ENCODE measurements around the gene PSD. TPM values are rescaled to one million over a fixed set of nuclear protein-coding genes. Genes with fewer than 3 reads are reported as not detected.

PSD gene
- total RNA-seq, 2 experiments from 2014 or later, result 4.2 to 4.4 TPM

GRCh38 chr10:102396317-102396650, 22.3 kb downstream of the PSD start:
- intact Hi-C loops (cut with micrococcal nuclease), result no loop called here
- Mint-ChIP-seq H3K4me3 (peak overlapping the region; percentile 94), H3K4me1 (ENCODE audit: low read depth) (peaks cover 52% of the 10 kb centered on the region), H3K27ac (peak overlapping the region; percentile 99), H3K36me3 (peaks cover 58% of the 10 kb centered on the region), H3K27me3 (no peaks in the 10 kb centered on the region), H3K9me3 (no peaks in the 10 kb centered on the region)
- ChIA-PET POLR2A (interaction anchor here (1.0 to 7.9 kb wide), 9 partner anchors 9 to 244 kb away, joined by 3 to 84 read pairs (median 12); partner anchors contain the start of genes CUEDC2, FBXL15 and NOLC1), CTCF (interaction anchor here (0.8 to 13.2 kb wide), 8 partner anchors 9 to 169 kb away, joined by 3 to 213 read pairs (median 28); partner anchors contain the start of gene FBXL15)
- DNase-seq, result peak; percentile 33

- H3K4me1 Mint-ChIP-seq (ENCODE audit: low read depth), result peaks cover 52% of the 10 kb centered on the region
- peak within 1 kb of the TSS; percentile 94 for H3K4me3 Mint-ChIP-seq
- peaks cover 55% of the 10 kb centered on the region for H3K36me3 Mint-ChIP-seq
- CTCF ChIA-PET, result interaction anchor here (1.0 to 13.2 kb wide), 13 partner anchors 10 to 258 kb away, joined by 3 to 213 read pairs (median 9); partner anchors contain the start of genes CUEDC2, FBXL15 and SUFU
- peak within 1 kb of the TSS; percentile 99 for H3K27ac Mint-ChIP-seq
- peak; percentile 94 for DNase-seq
- intact Hi-C loops (cut with micrococcal nuclease), result loop anchor here (1.0 to 2.0 kb wide), 5 partner anchors 150 to 277 kb away; partner anchors contain the start of gene GBF1
- no peaks in the 10 kb centered on the region for H3K9me3 Mint-ChIP-seq
- H3K27me3 Mint-ChIP-seq, result no peaks in the 10 kb centered on the region
- POLR2A ChIA-PET, result interaction anchor here (0.9 to 7.9 kb wide), 18 partner anchors 10 to 281 kb away, joined by 3 to 84 read pairs (median 12); partner anchors contain the start of genes C10orf95, CUEDC2, FBXL15 and GBF1
Measured at GRCh38 chr10:102395400-102396316, 22.9 kb downstream of the PSD start, which contains the start of gene NFKB2. Gene NFKB2, plus strand, starts transcription at chr10:102395705. Its CDS starts 255 bp downstream, at chr10:102395960.

GRCh38 chr10:102394801-102395399, 23.7 kb downstream of the PSD start:
- H3K27ac Mint-ChIP-seq, result peak overlapping the region; percentile 99
- ChIA-PET POLR2A (interaction anchor here (0.7 to 7.9 kb wide), 18 partner anchors 9 to 280 kb away, joined by 3 to 84 read pairs (median 12); partner anchors contain the start of genes C10orf95, CUEDC2, FBXL15 and GBF1), CTCF (interaction anchor here (1.0 to 13.2 kb wide), 12 partner anchors 10 to 257 kb away, joined by 3 to 213 read pairs (median 9); partner anchors contain the start of genes CUEDC2, FBXL15 and SUFU)
- peak overlapping the region; percentile 94 for H3K4me3 Mint-ChIP-seq
- no peaks in the 10 kb centered on the region for H3K27me3 Mint-ChIP-seq
- H3K36me3 Mint-ChIP-seq, result peaks cover 48% of the 10 kb centered on the region
- DNase-seq, result peak; percentile 75
- H3K9me3 Mint-ChIP-seq, result no peaks in the 10 kb centered on the region
- intact Hi-C loops (cut with micrococcal nuclease), result loop anchor here (1.0 to 5.0 kb wide), 12 partner anchors 26 to 277 kb away; partner anchors contain the start of genes ACTR1A, CUEDC2, GBF1 and NOLC1
- peaks cover 45% of the 10 kb centered on the region for H3K4me1 Mint-ChIP-seq (ENCODE audit: low read depth)

- ChIA-PET POLR2A (interaction anchor here (0.7 to 7.9 kb wide), 27 partner anchors 9 to 279 kb away, joined by 3 to 84 read pairs (median 4); partner anchors contain the start of genes C10orf95, CUEDC2, ELOVL3 and FBXL15), CTCF (interaction anchor here (0.7 to 13.2 kb wide), 23 partner anchors 11 to 248 kb away, joined by 3 to 213 read pairs (median 6); partner anchors contain the start of genes CUEDC2, ELOVL3, FBXL15 and SUFU)
- no peaks in the 10 kb centered on the region for H3K9me3 Mint-ChIP-seq
- peak; percentile 99 for DNase-seq
- peak overlapping the region; percentile 94 for H3K4me3 Mint-ChIP-seq
- peak overlapping the region; percentile 99 for H3K27ac Mint-ChIP-seq
- H3K27me3 Mint-ChIP-seq, result no peaks in the 10 kb centered on the region
- H3K36me3 Mint-ChIP-seq, result peaks cover 42% of the 10 kb centered on the region
- H3K4me1 Mint-ChIP-seq (ENCODE audit: low read depth), result peaks cover 39% of the 10 kb centered on the region
- intact Hi-C loops (cut with micrococcal nuclease), result loop anchor here (1.0 to 5.0 kb wide), 10 partner anchors 27 to 249 kb away; partner anchors contain the start of genes ACTR1A, CUEDC2 and NOLC1
Measured at GRCh38 chr10:102394079-102394800, 24.3 kb downstream of the PSD start.

GRCh38 chr10:102393411-102394078, 25.0 kb downstream of the PSD start:
- DNase-seq, result no peak
- intact Hi-C loops (cut with micrococcal nuclease), result loop anchor here (1.0 to 5.0 kb wide), 10 partner anchors 28 to 249 kb away; partner anchors contain the start of genes ACTR1A, CUEDC2 and NOLC1
- ChIA-PET POLR2A (interaction anchor here (0.6 to 7.9 kb wide), 22 partner anchors 8 to 241 kb away, joined by 3 to 84 read pairs (median 5); partner anchors contain the start of genes C10orf95, CUEDC2, ELOVL3 and FBXL15), CTCF (interaction anchor here (0.7 to 13.2 kb wide), 27 partner anchors 10 to 240 kb away, joined by 3 to 213 read pairs (median 5); partner anchors contain the start of genes CUEDC2, ELOVL3, FBXL15 and GBF1)
- Mint-ChIP-seq H3K4me1 (ENCODE audit: low read depth) (peaks cover 36% of the 10 kb centered on the region), H3K36me3 (peaks cover 38% of the 10 kb centered on the region), H3K9me3 (no peaks in the 10 kb centered on the region), H3K4me3 (peak overlapping the region; percentile 94), H3K27me3 (no peaks in the 10 kb centered on the region), H3K27ac (peak overlapping the region; percentile 99)

- peaks cover 25% of the 10 kb centered on the region for H3K36me3 Mint-ChIP-seq
- no peaks in the 10 kb centered on the region for H3K27me3 Mint-ChIP-seq
- no peak for DNase-seq
- CTCF ChIA-PET, result interaction anchor here (0.6 to 13.2 kb wide), 7 partner anchors 13 to 223 kb away, joined by 3 to 213 read pairs (median 44); partner anchors contain the start of genes FBXL15 and GBF1
- no peaks in the 10 kb centered on the region for H3K9me3 Mint-ChIP-seq
- H3K4me1 Mint-ChIP-seq (ENCODE audit: low read depth), result peaks cover 24% of the 10 kb centered on the region
- intact Hi-C loops (cut with micrococcal nuclease), result loop anchor here (5.0 kb wide), 1 partner anchor 190 kb away; no protein-coding TSS in a partner anchor
- POLR2A ChIA-PET, result interaction anchor here (4.0 kb wide), 1 partner anchor 59 kb away, joined by 36 read pairs; the partner anchor contains the start of gene C10orf95
- no peak overlapping the region for H3K27ac Mint-ChIP-seq
- H3K4me3 Mint-ChIP-seq, result no peak overlapping the region
Measured at GRCh38 chr10:102392306-102392705, 26.3 kb downstream of the PSD start.

- Mint-ChIP-seq H3K36me3 (peaks cover 6% of the 10 kb centered on the region), H3K9me3 (no peaks in the 10 kb centered on the region), H3K4me1 (ENCODE audit: low read depth) (peaks cover 15% of the 10 kb centered on the region), H3K27ac (no peak overlapping the region), H3K4me3 (no peak overlapping the region), H3K27me3 (no peaks in the 10 kb centered on the region)
- DNase-seq, result no peak
- CTCF ChIA-PET, result interaction anchor here (1.6 to 2.3 kb wide), 3 partner anchors 10 to 89 kb away, joined by 4 to 14 read pairs (median 7); no protein-coding TSS in a partner anchor
- intact Hi-C loops (cut with micrococcal nuclease), result loop anchor here (5.0 kb wide), 1 partner anchor 192 kb away; no protein-coding TSS in a partner anchor
- POLR2A ChIA-PET, result no interaction called here
Measured at GRCh38 chr10:102389894-102390293, 28.7 kb downstream of the PSD start.

GRCh38 chr10:102384606-102385429, 33.8 kb downstream of the PSD start:
- H3K4me1 Mint-ChIP-seq (ENCODE audit: low read depth), result peaks cover 4% of the 10 kb centered on the region
- H3K36me3 Mint-ChIP-seq, result peaks cover 21% of the 10 kb centered on the region
- ChIA-PET POLR2A (interaction anchor here (0.6 to 2.0 kb wide), 2 partner anchors 9 to 65 kb away, joined by 5 to 11 read pairs; no protein-coding TSS in a partner anchor), CTCF (interaction anchor here (0.6 to 5.0 kb wide), 12 partner anchors 9 to 216 kb away, joined by 3 to 31 read pairs (median 8); partner anchors contain the start of gene NFKB2)
- H3K4me3 Mint-ChIP-seq, result no peak overlapping the region
- no peaks in the 10 kb centered on the region for H3K27me3 Mint-ChIP-seq
- intact Hi-C loops (cut with micrococcal nuclease), result no loop called here
- no peak for DNase-seq
- no peak overlapping the region for H3K27ac Mint-ChIP-seq
- H3K9me3 Mint-ChIP-seq, result no peaks in the 10 kb centered on the region

- peaks cover 4% of the 10 kb centered on the region for H3K4me1 Mint-ChIP-seq (ENCODE audit: low read depth)
- H3K4me3 Mint-ChIP-seq, result no peak overlapping the region
- no peak overlapping the region for H3K27ac Mint-ChIP-seq
- ChIA-PET CTCF (interaction anchor here (0.6 to 5.0 kb wide), 12 partner anchors 9 to 215 kb away, joined by 3 to 31 read pairs (median 8); partner anchors contain the start of gene NFKB2), POLR2A (no interaction called here)
- no peaks in the 10 kb centered on the region for H3K9me3 Mint-ChIP-seq
- intact Hi-C loops (cut with micrococcal nuclease), result no loop called here
- H3K36me3 Mint-ChIP-seq, result peaks cover 25% of the 10 kb centered on the region
- no peaks in the 10 kb centered on the region for H3K27me3 Mint-ChIP-seq
- peak; percentile 37 for DNase-seq
Measured at GRCh38 chr10:102384053-102384452, 34.5 kb downstream of the PSD start.

All from activated CD4-positive, alpha-beta memory T cell treated with anti-CD3 and anti-CD28 coated beads for 36 hours (primary cell).